HG03432 (cell line): ENCODE data around the gene MRFAP1L1.

Experiments used
- ATAC-seq: cut with Tn5 transposase; IDR thresholded peaks from one replicate; pipeline ENCODE4 v1.9.1; 2021; ENCODE audit warnings: mild to moderate bottlenecking, moderate library complexity; ENCODE audit not compliant: unreplicated experiment

MRFAP1L1 gene

GRCh38 chr4:6665320-6665654 lies 44.4 kb downstream of the MRFAP1L1 start:
- ATAC-seq = no peak

GRCh38 chr4:6663596-6664393 lies 45.9 kb downstream of the MRFAP1L1 start:
- ATAC-seq = no peak

- ATAC-seq = no peak
Measured at GRCh38 chr4:6662591-6662990, 47.1 kb downstream of the MRFAP1L1 start.

- no peak for ATAC-seq
Measured at GRCh38 chr4:6660430-6660829, 49.2 kb downstream of the MRFAP1L1 start.

DNA sequence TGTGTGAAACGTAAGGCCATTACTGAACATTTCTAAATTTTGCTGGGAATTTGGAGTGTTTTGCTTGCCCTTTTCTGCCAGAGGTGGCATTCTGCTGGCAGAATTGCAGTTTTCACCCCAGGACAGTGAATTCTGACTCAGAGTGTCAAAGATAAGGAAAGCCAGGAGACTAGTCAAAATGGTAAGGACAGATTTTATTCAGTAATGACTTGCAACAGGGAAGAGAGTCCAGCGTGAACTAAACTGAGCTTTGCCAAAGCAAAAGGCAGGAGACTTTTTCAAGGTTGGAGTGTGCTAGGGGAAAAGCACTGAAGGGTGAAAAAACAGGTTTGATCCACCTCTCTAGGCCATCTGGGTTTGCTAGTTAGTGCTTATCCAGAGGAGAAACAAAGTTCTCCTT lies 49.8 kb downstream of the MRFAP1L1 start:
- ATAC-seq = no peak

DNA sequence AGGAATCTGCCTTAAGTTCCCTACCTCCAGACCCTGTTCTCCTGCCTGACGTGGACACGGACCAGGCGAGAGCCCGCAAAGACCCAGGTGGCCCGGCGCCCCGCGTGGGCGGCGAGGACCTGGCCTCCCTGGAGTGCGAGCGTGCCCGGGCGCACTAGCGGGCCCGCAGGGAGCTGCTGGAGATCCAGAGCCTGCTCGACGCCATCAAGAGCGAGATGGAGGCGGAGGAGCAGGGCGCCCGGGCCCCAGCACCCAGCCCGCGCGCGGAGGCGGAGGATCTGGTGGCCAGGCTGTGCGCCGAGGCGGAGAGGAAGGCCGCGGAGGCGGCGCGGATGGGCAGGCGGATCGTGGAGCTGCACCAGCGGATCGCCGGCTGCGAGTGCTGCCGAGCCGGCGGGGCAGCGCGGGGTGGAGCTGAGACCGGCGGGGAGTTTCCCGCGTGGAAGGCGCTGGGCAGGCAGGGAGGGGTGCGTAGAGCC lies 51.0 kb downstream of the MRFAP1L1 start:
- ATAC-seq = no peak

DNA sequence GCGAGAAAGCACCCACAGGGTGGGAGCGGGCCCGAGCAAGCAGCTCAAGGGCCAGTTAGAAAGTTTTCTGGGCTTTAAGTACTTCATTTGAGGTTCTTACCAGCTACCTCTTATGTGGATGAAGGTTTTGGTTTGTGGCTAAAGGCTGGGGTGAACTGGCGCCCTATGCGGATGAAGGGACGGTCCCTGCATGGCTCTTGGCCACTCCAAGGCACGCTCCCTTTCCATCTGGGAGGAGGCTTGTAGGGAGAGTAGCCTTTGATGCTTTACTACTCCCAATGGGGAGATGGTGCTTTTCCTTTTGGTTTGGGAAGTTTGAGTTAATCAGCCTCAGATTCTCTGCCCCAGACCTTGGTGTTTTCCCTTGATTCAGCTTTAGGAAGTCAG lies 51.5 kb downstream of the MRFAP1L1 start:
- no peak for ATAC-seq
